ENCODE data around the gene PDP2. TPM values are rescaled to one million over a fixed set of nuclear protein-coding genes. Genes with fewer than 3 reads are reported as not detected.

PDP2 gene
- total and polyA plus RNA-seq, 9 of the 15 experiments (the other 6 are each of a cell fraction or from before 2014, with no cell fraction given), result 2.5 to 24.3 (median 7.2) TPM

DNA sequence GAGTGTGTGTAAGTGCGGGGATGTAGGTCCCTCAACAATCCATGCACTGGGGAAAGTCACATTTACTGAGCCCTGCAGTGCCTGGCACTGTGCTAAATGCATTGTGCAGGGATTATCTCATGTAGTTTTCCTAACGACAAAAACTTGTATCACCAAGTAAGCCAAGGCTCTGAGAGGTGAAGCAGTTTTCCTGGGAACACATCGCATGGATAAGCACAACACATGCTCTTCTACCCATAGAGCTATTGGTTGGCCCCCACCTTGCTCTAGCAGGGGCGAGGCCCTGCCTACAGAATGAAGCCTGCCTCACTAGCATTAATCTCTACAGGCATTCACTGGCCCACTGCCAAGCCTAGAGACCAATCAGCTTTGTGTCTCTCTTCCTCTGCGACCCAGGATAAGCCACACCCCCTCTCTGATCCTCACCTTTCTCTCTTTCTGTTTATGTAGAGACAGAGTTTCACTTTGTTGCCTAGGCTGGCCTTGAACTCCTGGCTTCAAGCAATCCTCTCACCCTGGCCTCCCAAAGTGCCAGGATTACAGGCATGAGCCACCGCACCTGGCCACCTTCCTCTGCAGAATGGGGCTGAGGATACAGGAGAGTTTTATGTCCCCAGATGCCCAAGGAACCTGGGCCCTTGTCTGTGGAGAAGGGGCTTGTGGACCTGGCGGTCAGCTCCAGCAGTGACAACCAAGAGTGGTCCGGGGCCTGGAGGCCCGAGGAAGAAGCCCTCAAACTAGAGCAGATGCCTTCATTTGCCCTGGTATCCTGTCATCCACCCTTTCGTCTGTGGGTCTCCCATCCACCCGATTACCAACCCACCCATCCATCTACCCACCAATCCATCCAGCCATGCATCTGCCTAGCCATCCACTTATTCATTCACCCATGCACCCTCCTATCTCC lies 25.6 kb downstream of the PDP2 start (continued):
- TF ChIP-seq RBBP5 (IDR thresholded peaks at IDR 0.05; ENCODE audit: borderline replicate concordance, insufficient read depth, low read length, poor library complexity, severe bottlenecking) (peak; percentile 31), CTBP1 (IDR thresholded peaks at IDR 0.05; ENCODE audit: borderline replicate concordance) (0 out of 2 replicates have a peak, but pooled peaks have one; percentile 28), HDAC2 (IDR thresholded peaks at IDR 0.05) (peak; percentile 48; the same call in 1 of the 2 replicates), MYC (IDR thresholded peaks at IDR 0.05; ENCODE audit: low read depth, low read length) (no peak; the same call in 1 of the 2 replicates), MYC (CRISPR knock-in tag; IDR thresholded peaks at IDR 0.05; ENCODE audit: borderline replicate concordance, low read depth) (no peak), MEIS2 (IDR thresholded peaks at IDR 0.05; ENCODE audit: partially characterized antibody) (peak; percentile 92), ZNF224 (CRISPR knock-in tag; IDR thresholded peaks at IDR 0.05) (peak; percentile 8; the same call in 1 of the 2 replicates), IFI16 (CRISPR knock-in tag; IDR thresholded peaks at IDR 0.05) (no peak), ZNF589 (CRISPR knock-in tag; IDR thresholded peaks at IDR 0.05; ENCODE audit: low read depth) (no peak), ZNF644 (tag; IDR thresholded peaks at IDR 0.05; ENCODE audit: low read depth) (no peak), RCOR1 (IDR thresholded peaks at IDR 0.05; ENCODE audit: borderline replicate concordance in 1 of 2, low read depth in 2 of 2, low read length in 2 of 2) (peak; percentile 14 to 66; a peak in 2 of 4 replicates), CHD4 (IDR thresholded peaks at IDR 0.05; ENCODE audit: insufficient read depth, insufficient replicate concordance, low read depth, low read length, poor library complexity, severe bottlenecking) (no peak), U2AF2 (optimal IDR thresholded peaks at IDR 0.05; ENCODE audit: low read depth, low read length) (no peak), NRF1 (conservative IDR thresholded peaks at IDR 0.05 in 1 of 2, IDR thresholded peaks at IDR 0.05 in 1 of 2) (peak in 1 of 2 experiments; percentile 29; a peak in 1 of 4 replicates), NFIC (IDR thresholded peaks at IDR 0.05) (peak; percentile 99), SMAD1 (IDR thresholded peaks at IDR 0.05; ENCODE audit: low read depth, low read length, partially characterized antibody) (peak; percentile 82)
- TF ChIP-seq, protein P1, sequence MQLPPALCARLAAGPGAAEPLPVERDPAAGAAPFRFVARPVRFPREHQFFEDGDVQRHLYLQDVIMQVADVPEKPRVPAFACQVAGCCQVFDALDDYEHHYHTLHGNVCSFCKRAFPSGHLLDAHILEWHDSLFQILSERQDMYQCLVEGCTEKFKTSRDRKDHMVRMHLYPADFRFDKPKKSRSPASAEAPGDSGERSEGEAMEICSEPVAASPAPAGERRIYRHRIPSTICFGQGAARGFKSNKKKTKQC (CRISPR knock-in tag; IDR thresholded peaks at IDR 0.05), result 0 out of 2 replicates have a peak, but pooled peaks have one; percentile 34
- TF ChIP-seq, protein P2, sequence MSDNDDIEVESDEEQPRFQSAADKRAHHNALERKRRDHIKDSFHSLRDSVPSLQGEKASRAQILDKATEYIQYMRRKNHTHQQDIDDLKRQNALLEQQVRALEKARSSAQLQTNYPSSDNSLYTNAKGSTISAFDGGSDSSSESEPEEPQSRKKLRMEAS (CRISPR knock-in tag; IDR thresholded peaks at IDR 0.05), result peak; percentile 17; the same call in 1 of the 2 replicates
- TF ChIP-seq, protein P3, sequence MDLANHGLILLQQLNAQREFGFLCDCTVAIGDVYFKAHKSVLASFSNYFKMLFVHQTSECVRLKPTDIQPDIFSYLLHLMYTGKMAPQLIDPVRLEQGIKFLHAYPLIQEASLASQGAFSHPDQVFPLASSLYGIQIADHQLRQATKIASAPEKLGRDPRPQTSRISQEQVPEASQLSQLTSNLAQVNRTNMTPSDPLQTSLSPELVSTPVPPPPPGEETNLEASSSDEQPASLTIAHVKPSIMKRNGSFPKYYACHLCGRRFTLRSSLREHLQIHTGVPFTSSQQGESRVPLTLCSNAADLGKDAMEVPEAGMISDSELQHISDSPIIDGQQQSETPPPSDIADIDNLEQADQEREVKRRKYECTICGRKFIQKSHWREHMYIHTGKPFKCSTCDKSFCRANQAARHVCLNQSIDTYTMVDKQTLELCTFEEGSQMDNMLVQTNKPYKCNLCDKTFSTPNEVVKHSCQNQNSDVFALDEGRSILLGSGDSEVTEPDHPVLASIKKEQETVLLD (IDR thresholded peaks at IDR 0.05), result 0 out of 2 replicates have a peak, but pooled peaks have one; percentile 39
- TF ChIP-seq, protein P4, sequence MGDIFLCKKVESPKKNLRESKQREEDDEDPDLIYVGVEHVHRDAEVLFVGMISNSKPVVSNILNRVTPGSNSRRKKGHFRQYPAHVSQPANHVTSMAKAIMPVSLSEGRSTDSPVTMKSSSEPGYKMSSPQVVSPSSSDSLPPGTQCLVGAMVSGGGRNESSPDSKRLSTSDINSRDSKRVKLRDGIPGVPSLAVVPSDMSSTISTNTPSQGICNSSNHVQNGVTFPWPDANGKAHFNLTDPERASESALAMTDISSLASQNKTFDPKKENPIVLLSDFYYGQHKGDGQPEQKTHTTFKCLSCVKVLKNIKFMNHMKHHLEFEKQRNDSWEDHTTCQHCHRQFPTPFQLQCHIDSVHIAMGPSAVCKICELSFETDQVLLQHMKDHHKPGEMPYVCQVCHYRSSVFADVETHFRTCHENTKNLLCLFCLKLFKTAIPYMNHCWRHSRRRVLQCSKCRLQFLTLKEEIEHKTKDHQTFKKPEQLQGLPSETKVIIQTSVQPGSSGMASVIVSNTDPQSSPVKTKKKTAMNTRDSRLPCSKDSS (IDR thresholded peaks at IDR 0.05; ENCODE audit: low read depth, partially characterized antibody), result no peak
- TF ChIP-seq, protein P5, sequence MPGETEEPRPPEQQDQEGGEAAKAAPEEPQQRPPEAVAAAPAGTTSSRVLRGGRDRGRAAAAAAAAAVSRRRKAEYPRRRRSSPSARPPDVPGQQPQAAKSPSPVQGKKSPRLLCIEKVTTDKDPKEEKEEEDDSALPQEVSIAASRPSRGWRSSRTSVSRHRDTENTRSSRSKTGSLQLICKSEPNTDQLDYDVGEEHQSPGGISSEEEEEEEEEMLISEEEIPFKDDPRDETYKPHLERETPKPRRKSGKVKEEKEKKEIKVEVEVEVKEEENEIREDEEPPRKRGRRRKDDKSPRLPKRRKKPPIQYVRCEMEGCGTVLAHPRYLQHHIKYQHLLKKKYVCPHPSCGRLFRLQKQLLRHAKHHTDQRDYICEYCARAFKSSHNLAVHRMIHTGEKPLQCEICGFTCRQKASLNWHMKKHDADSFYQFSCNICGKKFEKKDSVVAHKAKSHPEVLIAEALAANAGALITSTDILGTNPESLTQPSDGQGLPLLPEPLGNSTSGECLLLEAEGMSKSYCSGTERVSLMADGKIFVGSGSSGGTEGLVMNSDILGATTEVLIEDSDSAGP (CRISPR knock-in tag; IDR thresholded peaks at IDR 0.05), result 0 out of 2 replicates have a peak, but pooled peaks have one; percentile 31

All from K562 (cell line).